Activated CD4-positive, alpha-beta T cell treated with anti-CD3 and anti-CD28 coated beads, Interleukin-2, amount 50 U/mL, for 24 hours (primary cell): ENCODE results near the gene MREG.

Source experiments
- DNase-seq, 2 donors: peaks; one replicate each; pipeline ENCODE4 v3.0.0-alpha.2; 2020; ENCODE audit warnings: low read depth in 1 of 2, low spot score in 1 of 2

Gene MREG, protein sequence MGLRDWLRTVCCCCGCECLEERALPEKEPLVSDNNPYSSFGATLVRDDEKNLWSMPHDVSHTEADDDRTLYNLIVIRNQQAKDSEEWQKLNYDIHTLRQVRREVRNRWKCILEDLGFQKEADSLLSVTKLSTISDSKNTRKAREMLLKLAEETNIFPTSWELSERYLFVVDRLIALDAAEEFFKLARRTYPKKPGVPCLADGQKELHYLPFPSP

GRCh38 chr2:216013080-216013909 is at the start of gene MREG:
Gene MREG, minus strand, starts transcription at chr2:216013551. Its CDS starts 224 bp downstream, at chr2:216013327.
- DNase-seq = peak; percentile 68 to 82

- no peak for DNase-seq
Measured at GRCh38 chr2:216059233-216059834, 46.0 kb upstream of the MREG start.

GRCh38 chr2:216057688-216058193 is 44.4 kb upstream of the MREG start:
- peak; percentile 7 to 24 for DNase-seq

GRCh38 chr2:216056739-216057138 is 43.4 kb upstream of the MREG start:
- no peak for DNase-seq

- no peak for DNase-seq
Measured at GRCh38 chr2:216055680-216056079, 42.3 kb upstream of the MREG start.

- no peak for DNase-seq
Measured at GRCh38 chr2:216052420-216052819, 39.1 kb upstream of the MREG start.

DNA sequence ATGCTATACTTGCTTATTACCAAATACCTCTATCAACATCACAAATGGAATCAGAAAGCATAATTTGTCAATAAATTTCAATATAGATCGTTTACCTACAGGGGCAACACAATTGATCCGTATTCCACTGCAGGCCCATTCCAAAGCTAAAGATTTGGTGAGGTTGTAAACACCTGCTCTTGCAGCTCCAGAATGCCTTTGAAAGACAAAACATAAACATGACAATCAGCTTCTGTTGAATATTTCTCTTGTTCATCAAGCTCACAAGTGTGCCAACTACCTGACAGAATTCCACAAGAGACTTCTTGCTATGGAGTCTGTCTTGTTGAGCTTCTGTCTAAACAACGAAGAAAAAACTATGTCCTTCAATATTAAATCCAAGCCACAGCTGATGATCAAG is 38.0 kb upstream of the MREG start:
- DNase-seq = no peak

DNA sequence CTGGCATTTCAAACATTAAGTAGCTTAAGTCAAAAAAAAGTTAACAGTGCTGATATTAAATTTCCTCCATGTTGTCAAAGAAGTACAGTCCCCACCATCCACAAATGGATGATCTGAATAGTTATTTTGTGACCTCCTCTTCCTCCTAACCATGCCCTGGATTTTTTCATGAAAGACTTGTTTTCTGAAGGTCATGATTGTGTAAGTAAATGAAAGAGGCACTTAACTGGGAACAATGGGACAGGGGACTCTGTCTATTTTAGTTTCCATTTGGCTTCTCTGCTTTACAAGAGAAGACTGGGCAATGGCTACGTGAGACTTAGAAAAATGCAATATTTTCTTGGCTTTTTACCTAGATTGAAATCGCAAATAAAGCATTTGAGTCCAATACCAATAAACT is 36.1 kb upstream of the MREG start:
- no peak for DNase-seq

DNA sequence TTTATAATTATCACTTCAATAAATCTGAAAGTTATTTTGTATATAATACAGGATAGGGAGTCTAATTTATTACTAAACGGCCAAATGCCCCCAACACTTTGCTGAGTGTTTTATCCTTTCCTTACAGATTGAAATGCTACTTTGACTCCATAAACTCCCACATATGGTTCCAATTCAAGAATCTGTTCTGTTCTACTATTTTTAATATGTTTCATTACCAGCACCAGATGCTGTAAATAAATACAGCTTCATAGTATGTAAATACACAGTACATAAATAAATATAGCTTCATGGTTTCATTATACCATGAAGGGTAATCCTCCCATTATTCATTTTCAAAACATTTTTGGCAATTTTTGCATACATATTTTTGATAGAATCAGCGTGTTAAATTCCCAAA is 34.0 kb upstream of the MREG start:
- DNase-seq = no peak

GRCh38 chr2:216044883-216045486 is 31.6 kb upstream of the MREG start:
- no peak for DNase-seq

DNA sequence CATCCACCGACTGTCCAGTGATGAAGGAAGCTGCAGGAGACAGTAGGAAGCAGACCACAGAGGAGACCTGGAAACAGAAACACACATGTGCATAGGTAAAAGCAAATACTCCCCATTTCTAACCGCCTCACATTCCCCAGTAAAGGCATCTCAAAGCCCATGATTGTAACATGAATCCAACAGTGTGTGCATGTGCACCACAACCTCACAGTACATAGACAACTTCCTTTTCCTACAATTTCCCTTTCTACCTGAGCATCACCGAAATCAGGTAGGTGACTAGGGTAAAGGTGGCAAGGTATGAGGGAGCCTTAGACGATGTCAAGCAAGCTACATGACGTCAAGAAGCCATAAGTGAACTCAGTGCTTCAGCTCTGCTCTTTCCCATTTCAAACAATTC is 30.6 kb upstream of the MREG start:
- no peak for DNase-seq

DNA sequence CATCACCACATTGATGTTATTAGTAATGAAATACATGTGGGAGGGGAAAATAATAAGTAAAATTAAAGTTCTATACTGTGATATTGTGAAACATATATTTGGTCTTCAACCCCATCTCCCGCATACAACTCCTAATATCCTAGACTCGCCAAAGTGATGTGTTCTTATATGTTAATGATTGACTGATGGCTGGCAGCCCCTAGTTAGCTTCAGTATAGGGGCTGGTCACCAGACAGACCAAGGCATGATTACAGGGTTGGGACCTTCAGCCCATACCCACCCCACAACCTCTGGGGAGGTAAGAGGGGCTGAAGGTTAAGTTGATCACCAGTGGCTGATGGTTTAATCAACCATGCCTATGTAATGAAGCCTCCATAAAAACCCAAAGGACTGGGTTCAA is 28.1 kb upstream of the MREG start:
- DNase-seq = no peak

DNA sequence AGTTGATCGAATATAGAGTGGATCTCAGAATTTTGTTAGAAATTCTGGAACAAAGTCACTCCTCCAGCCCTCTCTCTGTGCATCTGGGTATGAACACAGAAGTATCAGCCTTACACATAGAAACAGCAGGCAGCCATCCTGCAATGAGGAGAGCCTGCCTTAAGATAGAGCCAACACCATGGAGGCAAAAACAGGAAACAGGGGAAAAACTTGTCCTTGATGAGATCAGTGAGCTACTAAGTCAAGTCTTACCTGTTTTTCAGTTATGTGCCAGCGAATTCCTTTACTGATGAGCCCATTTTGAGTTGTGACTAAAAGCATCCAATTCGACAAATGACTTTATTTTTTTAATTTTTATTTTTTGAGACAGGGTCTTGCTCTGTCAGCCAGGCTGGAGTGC is 26.6 kb upstream of the MREG start:
- DNase-seq = no peak

GRCh38 chr2:216034065-216034464 is 20.7 kb upstream of the MREG start:
- peak; percentile 73 to 78 for DNase-seq

DNA sequence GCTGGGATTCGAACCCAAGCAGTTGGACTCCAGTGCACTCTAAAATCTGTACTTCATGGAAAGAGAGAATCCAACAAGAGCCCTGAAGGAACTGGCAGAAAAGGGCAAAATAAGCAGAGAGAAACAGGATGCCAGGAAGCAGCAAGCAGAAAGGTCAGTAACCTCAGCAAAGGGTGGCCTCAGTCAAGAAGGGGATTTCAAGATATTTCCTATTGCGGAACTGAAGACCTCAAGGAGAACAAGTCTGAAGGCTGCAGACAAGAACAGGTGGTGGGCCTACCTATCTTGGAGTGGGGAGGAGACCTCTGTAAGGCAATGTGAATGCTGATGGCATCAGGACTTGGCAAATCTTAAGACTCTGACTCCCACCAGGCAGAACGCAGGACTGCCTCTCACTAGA is 20.1 kb upstream of the MREG start:
- no peak for DNase-seq

DNA sequence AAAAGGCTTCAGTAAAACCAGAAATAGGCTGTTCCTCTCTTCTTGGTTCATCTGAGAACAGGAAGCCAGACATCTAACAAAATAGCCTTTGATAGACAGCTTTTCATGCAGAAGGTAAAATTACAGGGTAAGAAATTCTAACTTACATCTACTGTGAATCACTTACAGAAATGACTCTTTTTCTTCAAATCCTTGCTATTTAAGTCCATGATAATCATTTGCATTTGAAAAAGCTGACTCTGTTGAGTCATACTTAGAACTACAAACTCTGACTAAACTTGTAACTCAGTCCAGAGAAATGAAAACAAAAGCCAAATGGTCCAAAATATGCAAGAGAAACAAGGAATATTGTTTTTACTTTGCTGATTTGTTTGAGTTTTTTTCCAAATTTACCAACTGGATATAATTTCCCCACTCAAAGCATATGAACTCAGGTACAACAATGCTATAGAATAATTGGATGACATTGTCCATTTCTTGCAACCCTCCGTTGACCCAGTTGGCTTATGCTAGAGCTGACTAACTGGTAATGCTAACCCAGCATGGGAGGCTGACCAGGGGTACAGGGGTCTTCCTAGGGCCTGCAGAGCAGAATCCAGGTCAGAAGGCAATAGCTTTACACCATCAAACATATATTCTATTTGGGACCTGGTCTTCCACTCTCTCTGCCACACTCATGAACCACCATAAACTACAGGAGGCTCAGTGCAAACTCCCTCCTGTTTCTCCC is 18.8 kb upstream of the MREG start:
- DNase-seq = no peak

- no peak for DNase-seq
Measured at GRCh38 chr2:216030216-216030615, 16.9 kb upstream of the MREG start.

- no peak for DNase-seq
Measured at GRCh38 chr2:216029416-216030129, 16.2 kb upstream of the MREG start.

DNA sequence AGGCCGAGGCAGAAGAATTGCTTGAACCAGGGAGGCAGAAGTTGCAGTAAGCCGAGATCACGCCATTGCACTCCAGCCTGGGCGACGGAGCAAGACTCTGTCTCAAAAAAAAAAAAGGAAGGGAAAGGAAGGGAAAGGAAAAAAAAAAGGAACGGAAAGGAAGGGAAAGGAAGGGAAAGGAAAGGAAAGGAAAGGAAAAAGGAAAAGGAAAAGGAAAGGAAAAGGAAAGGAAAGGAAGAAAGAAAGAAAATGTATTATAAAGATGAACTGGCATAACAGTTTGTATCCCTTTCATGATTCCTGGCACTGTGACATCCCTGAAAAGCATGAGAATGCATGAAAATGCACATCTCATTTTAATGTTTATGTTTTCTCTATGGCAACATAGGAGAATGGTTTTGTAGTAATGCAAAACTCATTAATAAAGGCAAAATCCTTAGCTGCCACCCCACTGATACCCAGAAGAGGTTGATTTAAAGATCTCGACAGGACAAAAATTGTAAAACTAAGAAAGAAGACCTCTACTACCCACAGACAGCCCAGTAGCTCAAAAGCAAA is 11.5 kb upstream of the MREG start:
- DNase-seq = no peak

DNA sequence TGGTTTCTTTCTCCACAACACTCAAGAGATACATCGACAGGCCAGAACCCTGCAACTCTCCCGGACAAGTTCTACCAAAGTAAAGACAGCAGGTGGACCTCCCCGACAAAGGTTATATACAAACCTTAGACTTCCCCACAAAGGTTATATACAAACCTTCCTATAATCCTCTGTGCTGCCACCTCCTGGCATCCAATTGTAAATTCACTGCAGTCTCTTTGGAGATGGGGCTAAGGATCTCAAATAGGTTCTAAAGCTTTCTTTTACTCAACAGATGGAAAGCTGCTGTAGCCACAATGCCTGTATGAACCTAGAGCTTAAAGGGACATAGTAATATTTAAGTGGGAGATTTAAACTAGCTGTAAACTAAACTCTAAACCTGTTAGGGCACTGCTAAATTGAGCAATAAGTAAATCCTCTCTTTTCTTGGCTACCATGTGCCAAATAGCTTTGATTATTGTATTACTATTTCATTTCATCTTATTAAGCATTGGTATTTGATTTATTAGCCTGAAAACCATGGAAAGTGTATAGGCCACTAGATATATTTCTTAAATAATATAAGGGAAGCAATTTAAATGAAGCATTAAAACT is 9.8 kb upstream of the MREG start:
- DNase-seq = peak; percentile 18 to 31
